ENCODE data around the gene WWP2.
"Not testable (repeated sequence)": the region's sequence is repeated elsewhere in the genome, so short reads cannot be mapped to it uniquely, and the experiment has no call there.

The WWP2 gene

DNA sequence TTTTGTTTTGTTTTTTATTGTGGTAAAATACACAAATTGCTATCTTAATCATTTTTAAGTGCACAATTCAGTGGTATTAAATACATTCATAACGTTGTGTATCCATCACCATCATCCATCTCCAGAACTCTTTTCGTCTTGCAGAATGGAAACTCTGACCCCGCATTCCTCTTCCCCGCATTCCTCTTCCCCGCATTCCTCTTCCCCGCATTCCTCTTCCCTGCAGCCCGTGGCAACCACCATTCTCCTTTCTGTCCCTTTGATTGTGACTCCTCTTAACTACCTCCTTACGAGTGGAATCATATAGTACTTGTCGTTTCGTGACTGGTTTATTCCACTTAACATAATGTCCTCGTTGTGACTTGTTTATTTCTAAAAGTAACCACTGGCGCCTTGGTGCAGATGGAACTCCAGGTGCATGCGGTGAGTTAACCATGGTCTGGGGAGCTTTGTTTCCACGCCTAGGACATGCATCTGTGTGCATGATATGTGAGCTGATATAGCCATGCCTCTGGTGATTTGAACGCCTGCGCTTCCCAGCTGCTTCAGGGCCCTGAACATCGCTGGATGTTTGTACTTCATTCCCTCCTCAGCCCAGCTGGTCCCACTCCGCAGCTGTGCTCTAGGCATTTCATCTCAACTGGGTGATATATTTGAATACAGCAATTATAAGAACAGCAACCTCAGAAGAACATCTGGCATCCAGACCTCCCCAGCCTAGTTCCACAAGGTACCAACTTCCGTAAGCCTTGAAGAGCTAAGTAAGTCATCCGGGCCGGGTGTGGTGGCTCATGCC is 181.3 kb downstream of the WWP2 start:
- DNase-seq (ENCODE audit: low spot score) = not testable (repeated sequence)

DNA sequence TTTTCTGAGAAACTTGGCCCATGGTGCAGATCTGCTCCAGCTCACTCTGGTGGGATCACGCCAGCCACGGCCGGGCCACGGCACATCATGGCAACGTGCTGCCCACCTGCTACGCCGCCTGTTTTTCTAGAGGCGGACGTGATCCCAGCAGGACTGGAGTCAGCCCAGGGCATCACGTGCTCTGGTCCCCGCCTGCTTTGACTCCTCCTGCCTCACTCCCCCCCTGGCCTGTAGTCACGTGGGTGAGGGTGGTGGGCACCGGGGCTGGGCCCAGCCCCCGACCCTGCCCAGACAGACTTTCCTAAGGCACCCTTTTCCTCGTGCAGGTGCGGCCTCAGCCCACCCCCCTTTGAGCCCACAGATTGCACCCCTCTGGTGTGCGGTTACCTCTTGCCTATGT is 188.3 kb downstream of the WWP2 start:
- DNase-seq (ENCODE audit: low spot score) = not testable (repeated sequence)

DNA sequence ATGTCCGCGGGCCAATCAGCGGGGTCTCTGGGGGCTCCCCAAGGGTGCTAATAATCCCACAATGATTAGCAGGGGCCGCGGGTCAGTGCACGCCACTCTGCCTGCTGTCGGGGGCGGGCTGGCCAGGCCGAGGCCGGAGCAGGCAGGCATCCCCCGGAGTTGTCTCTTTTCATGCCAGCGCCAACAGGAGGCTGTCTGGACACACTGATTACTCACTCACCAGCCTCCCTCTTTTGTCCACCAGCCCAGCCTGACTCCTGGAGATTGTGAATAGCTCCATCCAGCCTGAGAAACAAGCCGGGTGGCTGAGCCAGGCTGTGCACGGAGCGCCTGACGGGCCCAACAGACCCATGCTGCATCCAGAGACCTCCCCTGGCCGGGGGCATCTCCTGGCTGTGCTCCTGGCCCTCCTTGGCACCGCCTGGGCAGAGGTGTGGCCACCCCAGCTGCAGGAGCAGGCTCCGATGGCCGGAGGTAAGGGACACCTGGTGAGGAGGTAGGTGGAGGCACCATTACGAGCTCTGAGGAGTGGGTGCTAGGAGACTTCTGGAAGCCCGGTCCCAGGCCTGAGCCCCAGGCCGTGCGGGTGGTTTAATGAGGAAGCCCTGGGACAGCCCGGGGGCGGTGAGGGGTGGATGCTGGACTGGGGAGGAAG is 189.0 kb downstream of the WWP2 start, which contains the start of gene CLEC18A:
TSS of gene CLEC18A (plus strand) at position 318 of the 655 bp plus-strand sequence. CDS start at position 351, 33 bp downstream.
- not testable (repeated sequence) for DNase-seq (ENCODE audit: low spot score)

DNA sequence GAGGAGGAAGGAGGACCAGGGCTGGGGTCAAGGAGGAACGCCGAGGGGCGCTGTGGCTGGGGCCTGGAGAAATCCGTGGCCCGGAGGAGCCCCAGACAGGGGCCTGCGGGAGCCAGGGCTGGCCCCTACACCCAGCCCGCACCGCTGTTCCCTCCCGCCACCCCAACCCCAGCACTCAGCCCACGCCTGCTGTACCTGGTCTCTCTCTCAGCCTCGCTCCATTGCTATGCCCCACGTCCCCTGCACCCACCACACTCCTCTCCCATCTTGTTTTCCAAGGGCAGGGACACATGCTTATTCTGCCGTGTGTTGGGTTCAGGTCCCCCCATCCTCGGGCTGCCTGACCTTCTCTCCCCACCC is 189.5 kb downstream of the WWP2 start:
- DNase-seq (ENCODE audit: low spot score) = not testable (repeated sequence)

DNA sequence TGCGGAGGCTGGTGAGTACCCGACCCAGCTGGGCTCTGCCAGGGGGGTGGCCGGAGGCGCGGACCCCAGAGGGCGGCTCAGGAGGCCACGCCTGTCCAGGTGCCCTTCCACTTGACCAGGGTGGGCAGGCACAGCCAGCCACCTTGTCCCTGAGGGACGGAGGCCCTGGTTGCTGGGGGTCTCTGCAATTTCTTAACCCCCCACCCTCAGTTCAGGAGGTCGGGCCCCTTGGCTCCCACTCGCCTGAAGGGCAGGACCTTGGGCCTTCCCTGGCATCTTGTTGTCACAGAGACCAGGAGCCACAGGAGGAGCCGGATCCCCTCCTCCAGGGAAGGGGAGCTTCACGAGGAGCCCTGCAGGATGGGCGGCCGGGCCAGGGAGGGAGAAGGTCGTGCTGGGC is 190.0 kb downstream of the WWP2 start:
- DNase-seq (ENCODE audit: low spot score) = not testable (repeated sequence)

DNA sequence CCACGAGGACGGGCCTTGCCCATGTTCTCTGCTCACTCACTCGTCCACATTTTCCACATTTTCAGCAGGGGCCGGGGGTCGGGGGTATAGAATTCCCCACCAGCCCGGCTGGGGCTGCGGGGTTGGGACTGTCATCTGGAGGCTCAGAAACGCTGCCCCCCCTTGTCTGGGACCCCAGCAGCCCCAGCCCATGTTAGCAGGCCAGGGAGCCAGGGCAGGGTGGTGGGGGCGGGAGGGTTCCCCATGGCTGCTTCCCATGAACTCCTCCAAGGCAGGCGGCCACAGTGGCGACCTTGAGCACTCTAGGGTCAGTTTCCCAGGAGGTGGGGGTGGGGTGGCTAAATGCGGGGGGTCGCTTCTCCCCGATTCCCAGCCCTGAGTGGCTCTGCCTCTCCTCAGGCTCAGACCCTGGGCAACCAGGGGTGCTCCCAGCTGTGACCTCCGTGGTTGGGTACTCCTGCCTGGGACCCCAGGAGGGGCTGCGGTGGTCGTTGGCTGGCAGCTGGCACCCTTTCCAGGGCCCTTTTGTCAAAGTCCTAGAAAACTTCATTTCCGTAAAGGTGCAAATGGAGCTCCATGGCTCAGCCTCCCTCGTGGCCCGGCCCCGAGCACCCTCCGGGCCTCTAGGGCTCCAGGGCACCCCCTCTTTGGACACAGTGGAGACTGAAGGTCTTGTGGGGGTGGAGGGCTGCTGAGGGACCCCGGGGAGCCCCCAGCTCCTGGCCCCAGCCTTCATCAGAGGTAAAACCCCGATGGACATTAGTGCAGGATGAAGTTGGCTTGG is 190.6 kb downstream of the WWP2 start:
- DNase-seq (ENCODE audit: low spot score) = not testable (repeated sequence)

DNA sequence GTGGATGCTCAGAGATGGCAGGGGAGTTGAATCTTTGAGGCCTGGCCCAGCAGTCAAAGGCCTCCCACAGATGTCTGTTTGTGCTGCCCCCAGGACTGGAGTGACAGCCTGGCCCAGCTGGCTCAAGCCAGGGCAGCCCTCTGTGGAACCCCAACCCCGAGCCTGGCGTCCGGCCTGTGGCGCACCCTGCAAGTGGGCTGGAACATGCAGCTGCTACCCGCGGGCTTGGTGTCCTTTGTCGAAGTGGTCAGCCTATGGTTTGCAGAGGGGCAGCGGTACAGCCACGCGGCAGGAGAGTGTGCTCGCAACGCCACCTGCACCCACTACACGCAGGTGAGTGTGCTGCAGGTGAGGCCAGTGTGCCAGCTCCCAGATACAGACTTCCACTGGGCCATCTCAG is 192.1 kb downstream of the WWP2 start:
- not testable (repeated sequence) for DNase-seq (ENCODE audit: low spot score)

DNA sequence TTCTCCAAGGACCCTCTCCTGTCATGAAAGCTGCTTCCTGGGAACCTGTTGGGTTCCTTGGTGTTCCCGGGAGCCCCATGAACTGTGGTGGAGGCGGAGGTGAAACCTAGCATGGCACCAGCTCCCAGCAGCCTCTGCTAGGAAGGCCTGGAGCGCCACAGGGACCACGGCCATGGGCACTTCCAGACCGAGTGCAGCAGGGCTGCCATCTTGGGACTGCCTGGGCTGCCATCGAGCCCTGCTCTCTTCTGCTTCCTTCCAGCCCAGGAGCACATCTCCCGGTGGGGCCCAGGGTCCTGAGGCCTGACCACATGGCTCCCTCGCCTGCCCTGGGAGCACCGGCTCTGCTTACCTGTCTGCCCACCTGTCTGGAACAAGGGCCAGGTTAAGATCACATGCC is 201.2 kb downstream of the WWP2 start:
- DNase-seq (ENCODE audit: low spot score) = not testable (repeated sequence)

DNA sequence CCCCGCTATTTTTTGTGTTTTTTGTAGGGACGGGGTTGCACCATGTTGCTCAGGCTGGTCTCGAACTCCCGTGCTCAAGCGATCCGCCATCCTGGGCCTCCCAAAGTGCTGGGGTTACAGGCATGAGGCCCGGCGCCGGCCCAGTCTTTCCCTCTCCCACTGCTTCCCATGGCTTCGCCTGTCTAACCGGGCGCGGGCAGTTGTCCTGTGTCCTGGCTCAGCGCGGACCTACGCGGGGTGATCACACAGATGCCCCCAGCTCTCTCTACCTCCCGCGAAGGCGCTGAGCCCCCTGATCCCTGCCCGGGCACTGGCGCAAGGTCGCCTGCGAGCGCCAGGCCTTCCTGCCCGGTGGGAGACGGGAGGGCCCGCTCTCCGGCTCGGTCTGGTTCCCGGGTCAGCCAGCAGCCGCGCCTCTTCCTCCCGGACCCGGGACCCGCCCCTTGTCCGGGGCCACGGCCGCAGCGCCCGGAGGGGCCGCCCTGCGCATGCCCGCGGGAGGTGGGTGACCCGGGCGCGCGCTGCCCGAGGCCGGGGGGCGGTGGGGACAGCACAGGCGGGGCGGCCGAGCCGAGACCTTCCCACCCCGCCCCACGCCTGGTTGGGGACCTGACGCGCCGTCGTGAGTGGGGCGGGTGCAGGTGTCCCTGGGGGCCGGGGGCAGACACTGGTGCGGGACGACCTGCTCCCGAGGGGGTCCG is 203.0 kb downstream of the WWP2 start:
- not testable (repeated sequence) for DNase-seq (ENCODE audit: low spot score)

DNA sequence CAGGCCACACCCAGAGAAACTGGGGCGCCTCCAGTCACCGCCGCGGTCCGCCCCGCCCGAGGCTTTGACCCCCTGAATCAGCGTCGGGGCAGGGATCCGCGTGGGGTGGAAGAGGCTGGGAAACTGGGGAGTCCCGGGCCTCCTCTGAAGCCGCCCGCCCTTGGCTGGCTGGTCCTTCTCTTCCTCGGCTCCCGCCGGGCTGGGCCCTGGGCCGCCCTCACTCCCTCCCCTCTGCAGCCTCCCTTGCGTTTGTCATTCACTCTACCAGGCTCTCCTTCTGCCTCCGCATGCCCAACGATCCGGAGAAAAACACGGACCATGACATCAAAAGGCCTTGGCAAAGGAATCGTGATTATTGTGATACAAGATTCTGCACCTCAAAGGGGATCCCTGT is 203.5 kb downstream of the WWP2 start:
- not testable (repeated sequence) for DNase-seq (ENCODE audit: low spot score)

DNA sequence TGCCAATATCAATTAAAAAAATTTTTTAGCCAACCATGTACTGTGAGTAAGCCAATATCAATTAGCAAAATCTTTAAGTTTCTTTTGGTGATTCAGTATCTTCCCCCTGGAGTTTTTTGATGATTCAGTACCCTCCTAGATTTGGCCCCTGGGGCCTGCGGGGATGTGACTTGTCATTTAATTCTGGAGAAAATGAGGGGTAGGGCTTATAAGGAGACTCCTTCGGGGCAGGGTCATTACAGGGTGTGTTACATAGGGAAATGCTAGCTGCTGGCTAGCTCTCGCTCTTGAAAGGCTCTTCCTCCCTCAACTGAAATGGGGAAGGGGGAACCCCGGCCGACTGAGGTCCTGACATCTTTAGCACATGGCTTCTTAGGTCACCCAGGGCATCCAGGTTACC is 205.6 kb downstream of the WWP2 start:
- DNase-seq (ENCODE audit: low spot score) = not testable (repeated sequence)

DNA sequence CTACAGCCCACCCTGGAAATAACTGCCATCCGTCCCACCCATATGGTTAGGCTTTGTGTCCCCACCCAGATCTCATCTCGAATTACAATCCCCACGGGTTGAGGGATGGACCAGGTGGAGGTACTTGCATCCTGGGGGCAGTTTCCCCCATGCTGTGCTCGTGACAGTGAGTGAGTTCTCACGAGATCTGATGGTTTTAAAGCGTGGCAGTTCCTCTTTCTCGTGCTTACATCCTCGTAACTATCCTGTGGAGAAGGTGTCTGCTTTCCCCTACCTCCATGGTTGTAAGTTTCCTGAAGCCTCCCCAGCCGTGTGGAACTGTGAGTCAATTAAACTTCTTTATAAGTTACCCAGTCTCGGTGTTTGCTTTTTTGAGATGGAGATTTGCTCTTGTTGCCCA is 206.0 kb downstream of the WWP2 start:
- DNase-seq (ENCODE audit: low spot score) = not testable (repeated sequence)

DNA sequence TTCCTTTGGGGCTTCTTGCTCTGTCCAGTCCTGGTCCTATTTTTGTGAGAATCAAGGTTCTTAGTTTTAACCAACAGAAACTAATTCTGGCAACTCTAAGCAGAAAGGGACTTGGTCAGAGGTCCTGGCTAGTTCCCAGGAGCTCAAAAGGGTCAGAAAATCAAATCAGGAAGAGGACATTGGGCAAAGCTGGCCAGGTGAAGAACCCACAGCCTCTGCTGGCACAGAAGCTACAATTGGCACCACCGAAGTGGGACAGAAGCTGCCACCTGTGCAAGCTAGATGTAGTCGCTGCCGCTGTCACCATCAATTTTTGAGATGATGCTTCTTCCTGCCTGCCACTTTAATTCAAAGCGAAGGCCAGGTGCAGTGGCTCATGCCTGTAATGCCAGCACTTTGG is 207.5 kb downstream of the WWP2 start:
- not testable (repeated sequence) for DNase-seq (ENCODE audit: low spot score)

DNA sequence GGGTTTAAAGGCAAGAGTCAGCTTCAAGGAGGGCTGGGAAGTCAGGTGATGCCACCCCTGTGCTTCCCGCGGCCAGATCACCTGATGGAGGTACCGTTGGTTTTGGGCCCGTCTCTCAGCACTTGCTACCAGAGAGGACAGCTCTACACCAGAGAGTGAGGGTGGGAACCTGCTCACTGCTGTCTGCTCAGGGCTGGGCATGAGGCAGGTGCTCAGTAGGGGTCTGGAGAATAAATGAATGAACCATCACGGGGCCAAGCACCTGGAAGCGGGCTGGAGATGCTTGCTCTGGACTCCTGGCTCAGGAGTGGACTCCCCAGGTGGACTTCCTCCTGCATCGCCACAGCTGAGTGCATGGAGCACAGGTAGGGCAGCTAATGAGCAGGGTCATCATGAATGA is 210.0 kb downstream of the WWP2 start:
- not testable (repeated sequence) for DNase-seq (ENCODE audit: low spot score)

DNA sequence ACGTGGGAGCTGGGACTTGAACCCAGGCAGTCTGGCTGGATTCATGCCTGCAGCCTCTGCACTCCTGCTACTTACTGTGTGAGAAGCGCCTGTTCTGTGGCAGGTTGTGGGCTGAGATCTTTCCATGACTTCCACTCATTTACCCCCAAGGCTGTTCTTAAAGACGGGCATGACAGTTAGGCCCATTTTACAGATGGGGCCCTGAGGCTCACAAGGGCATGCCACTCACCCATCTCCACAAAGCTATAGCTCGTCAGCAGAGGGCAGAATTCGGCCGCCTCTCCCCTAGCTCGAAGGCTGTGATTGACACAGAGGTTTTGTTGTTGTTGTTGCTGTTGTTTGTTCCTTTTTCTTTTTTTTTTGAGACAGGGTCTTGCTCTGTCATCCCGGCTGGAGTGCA is 210.8 kb downstream of the WWP2 start:
- not testable (repeated sequence) for DNase-seq (ENCODE audit: low spot score)

DNA sequence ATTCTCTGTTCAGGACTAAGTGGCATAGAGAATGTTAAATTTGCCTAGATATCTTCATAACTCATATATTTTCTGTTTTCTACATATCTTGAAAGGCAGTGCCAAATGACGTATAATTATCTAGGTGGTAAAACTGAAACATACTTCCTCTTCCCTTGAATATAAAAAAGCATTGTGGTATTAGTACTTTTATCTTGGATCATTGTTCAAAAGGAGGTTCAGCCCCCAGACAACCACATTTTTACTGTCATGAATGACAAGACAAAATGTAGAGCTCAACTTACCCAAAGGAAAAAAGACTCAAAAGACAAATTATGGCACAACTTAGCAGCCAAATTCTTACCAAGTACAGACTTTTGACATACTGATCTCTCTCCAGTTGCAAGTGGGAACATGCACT is 223.1 kb downstream of the WWP2 start:
- not testable (repeated sequence) for DNase-seq (ENCODE audit: low spot score)

All from hematopoietic multipotent progenitor cell treated with erythropoietin and hydrocortisone succinate and interleukin-3 and kit ligand, for 17 days (in vitro differentiated cells).